GM19328 (cell line): ENCODE measurements around the gene CHST11.
A peak's percentile ranks its signal among the peaks of the same experiment; 100 is the strongest.

Experiments used
- ATAC-seq: cut with Tn5 transposase; IDR thresholded peaks from one replicate; pipeline ENCODE4 v1.9.1; 2021; ENCODE audit warnings: mild to moderate bottlenecking, moderate library complexity; ENCODE audit not compliant: unreplicated experiment

CHST11 gene

GRCh38 chr12:104427547-104427938 lies 29.2 kb upstream of the CHST11 start:
- no peak for ATAC-seq

GRCh38 chr12:104433061-104433460 lies 23.7 kb upstream of the CHST11 start:
- ATAC-seq = no peak

- ATAC-seq = no peak
Measured at GRCh38 chr12:104434129-104434528, 22.6 kb upstream of the CHST11 start.

DNA sequence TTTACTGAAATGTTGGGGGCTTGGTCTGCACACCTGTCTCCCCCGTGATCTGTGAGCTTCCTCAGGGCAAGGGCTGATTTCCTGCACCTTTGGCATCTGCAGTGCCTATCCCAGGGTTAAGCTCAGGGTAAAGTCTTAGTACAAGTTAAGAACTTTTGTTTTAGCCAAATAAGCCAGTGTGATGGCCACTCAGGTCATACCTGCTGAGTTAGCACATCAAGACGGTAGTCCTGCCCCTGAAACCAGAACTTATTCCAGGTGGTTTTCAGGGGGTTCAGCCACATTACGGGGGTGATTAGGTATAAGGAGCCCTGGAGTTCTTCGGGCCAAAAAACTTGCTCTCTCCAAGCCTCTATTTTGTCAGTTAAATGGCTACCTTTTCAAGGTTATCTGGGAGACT lies 21.6 kb upstream of the CHST11 start:
- no peak for ATAC-seq

GRCh38 chr12:104435765-104436164 lies 21.0 kb upstream of the CHST11 start:
- ATAC-seq = no peak

GRCh38 chr12:104436790-104437189 lies 20.0 kb upstream of the CHST11 start:
- ATAC-seq = no peak

- no peak for ATAC-seq
Measured at GRCh38 chr12:104438134-104438533, 18.6 kb upstream of the CHST11 start.

GRCh38 chr12:104439137-104439536 lies 17.6 kb upstream of the CHST11 start:
- no peak for ATAC-seq

DNA sequence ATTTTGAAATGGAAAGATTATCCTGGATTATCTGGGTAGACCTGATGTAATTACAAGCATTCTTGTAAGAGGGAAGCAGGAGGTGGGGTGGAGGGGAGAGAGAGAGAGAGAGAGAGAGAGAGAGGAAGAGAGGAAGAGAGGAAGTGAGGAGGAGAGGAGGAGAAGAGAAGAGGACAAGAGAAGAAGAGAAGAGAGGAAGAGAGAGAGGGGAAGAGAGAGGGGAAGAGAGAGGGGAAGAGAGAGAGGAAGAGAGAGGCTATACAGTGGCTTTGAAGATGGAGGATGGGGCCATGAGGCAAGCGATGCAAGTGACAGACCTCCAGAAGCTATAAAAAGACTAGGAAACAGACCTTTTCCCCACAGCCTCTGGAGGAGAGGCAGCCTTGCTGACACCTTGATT lies 13.7 kb upstream of the CHST11 start:
- no peak for ATAC-seq

DNA sequence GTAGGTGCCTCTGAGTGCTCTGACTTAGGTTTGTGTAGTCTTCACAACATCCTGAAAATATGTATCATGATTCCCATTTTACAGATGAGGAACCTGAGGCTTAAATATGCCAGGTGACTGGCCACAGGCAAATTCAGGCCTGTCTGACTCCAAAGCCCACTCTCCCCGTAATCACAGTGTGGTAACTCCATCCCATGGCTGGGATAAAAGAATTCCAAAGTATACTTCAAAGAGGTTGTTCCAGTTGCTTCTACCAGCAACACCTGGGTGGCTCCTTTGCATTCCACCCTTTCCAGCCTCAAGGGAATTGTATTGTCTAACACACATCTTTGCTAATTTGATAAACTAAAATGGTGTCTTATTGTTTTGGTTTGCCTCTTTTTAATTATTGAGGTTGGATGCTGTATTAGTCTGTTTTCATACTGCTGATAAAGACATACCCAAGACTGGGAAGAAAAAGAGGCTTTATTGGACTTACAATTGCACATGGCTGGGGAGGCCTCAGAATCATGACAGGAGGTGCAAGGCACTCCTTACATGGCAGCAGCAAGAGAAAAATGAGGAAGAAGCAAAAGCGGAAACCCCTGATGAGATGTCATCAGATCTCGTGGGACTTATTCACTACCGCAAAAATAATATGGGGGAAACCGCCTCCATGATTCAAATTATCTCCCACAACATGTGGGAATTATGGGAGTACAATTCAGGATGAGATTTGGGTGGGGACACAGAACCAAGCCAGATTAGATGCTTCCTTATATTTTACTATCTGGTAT lies 9.9 kb upstream of the CHST11 start:
- ATAC-seq = no peak

GRCh38 chr12:104448031-104448430 lies 8.7 kb upstream of the CHST11 start:
- ATAC-seq = no peak

GRCh38 chr12:104448451-104448850 lies 8.3 kb upstream of the CHST11 start:
- ATAC-seq = no peak

GRCh38 chr12:104450700-104451099 lies 6.0 kb upstream of the CHST11 start:
- no peak for ATAC-seq

DNA sequence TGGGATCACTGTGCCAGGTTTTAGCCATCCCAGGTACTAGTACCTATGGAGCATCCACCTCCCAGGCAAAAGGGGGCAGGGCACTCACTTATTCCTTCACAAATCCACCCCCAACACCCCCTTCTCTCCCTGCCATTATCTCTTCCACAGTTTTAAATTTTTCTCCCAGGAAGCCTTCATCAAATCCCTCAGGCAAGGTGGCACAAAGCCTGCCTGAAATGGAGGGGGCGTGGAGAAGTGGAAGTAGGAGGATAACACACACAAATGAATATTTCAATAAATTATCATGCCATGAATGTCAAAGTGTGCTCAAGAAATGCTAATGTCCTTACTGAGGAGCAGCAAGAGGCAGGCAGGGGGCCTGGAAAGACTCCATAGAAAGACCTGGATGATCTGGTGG lies 4.7 kb upstream of the CHST11 start:
- no peak for ATAC-seq

GRCh38 chr12:104453133-104453532 lies 3.6 kb upstream of the CHST11 start:
- ATAC-seq = no peak

DNA sequence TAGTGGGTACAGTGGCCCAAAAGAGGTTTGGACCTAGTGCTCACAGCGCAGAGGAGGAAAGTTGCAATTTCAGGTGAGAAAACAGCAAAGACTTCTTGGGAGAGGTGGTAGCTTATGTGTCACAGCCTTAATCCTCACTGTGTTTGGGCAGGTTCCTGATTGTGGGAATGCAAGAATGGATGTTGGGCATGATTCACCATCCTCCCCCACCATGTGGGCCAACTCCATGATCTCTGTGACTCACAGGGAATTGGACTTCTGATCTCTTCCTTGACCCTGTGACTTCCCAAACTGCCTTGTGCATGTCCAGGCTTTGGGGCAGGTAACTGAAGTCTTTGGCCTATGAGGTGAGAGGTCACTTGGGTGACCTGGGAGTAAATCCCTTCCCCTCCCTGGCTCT lies 1.8 kb upstream of the CHST11 start:
- ATAC-seq = no peak

DNA sequence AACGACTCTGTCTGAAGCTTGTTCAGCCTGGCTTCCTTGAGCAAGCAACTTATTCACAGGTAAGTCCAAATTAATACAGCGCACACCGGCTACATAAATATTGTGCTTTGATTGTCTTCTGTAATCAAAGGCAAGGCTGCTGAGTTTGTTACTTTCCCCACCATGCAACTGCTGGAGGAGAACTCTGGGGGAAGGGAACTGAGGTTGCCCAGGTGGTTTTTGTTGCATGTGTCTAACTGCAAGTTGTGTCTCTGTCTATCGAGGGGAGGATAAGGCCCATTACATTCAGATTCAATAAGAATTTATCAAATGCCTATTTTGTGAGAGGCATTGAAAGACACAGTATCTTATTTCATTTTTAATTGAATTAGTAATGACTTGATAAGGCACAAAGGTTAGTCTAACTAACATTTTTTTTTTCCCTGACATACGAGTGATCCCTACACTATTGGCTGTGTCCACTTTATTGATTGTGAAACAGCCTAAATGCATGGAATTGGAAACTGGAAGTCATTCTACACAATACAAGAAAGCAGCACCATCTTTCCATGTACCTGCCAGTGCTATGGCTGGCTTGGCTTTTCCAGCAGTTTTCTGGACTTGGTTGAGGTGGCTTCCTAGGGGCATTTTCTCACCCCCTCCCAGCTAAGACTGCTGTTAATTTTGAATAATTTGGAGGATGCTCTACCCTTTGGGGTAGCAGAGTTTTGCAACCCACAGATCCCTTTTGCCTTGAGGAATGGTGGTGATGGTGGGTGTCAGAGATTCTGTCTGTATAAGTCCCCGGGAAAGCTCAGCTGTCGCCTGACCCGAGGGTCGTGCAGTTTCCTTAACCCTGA lies 951 bp upstream of the CHST11 start:
- ATAC-seq = no peak

DNA sequence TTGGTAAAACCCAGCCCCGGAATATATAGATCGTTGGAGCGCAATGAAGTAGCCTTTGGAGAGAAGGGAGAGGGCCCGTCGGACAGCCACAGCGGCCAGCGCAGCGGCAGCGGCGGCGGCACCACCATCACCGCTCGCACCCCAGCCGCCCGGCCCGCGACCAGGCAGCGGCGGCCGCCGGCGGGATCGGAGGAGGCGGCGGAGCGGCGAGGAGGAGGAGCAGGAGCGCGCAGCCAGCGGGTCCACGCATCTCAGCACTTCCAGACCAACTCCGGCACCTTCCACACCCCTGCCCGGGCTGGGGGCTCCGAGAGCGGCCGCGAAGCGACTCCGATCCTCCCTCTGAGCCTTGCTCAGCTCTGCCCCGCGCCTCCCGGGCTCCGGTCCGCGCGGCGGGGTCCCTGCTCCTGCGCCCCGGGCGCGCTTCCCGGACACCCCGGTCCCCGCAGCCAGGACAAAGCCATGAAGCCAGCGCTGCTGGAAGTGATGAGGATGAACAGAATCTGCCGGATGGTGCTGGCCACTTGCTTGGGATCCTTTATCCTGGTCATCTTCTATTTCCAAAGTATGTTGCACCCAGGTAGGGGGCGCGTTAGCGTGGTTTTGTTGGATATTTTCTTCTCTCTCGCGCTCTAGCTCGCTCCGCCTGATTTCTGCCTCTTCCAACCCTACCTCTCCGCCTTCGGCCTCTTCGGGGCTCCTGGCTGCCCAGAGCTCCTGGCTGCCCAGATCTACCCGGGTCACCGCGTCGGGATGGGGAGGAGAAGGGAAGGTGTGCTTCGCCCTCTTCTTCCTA lies 400 bp downstream of the CHST11 start:
- ATAC-seq = peak; percentile 26

GRCh38 chr12:104457746-104458693 lies 1.3 kb downstream of the CHST11 start:
- ATAC-seq = no peak

- no peak for ATAC-seq
Measured at GRCh38 chr12:104458694-104459367, 2.1 kb downstream of the CHST11 start.
